ENCODE data around the gene SH3BP4. TPM values are rescaled to one million over a fixed set of nuclear protein-coding genes. Genes with fewer than 3 reads are reported as not detected.

SH3BP4 gene
- total and polyA plus RNA-seq, 10 of the 15 experiments (the other 5 are each of a cell fraction or from before 2014, with no cell fraction given) = 0.03 to 0.36 TPM; not detected in 8

GRCh38 chr2:234980451-234981187 lies 28.8 kb downstream of the SH3BP4 start:
- no peak for ATAC-seq
- ChIA-PET CTCF (no interaction called here), POLR2A (no interaction called here), SMC1A (ENCODE audit: uncharacterized antibody, unreplicated experiment) (no interaction called here), RAD21 (ENCODE audit: unreplicated experiment) (no interaction called here)
- H3K79me2 ChIP-seq (ENCODE audit: control insufficient read depth, insufficient read depth, low read length) = no peaks in the 10 kb centered on the region
- FAIRE-seq = no peak
- H3K9me3 ChIP-seq (replicated peaks; ENCODE audit: control insufficient read depth, insufficient read depth, low read length) = no peaks in the 10 kb centered on the region
- in situ Hi-C loops (cut with MboI) = no loop called here
- WGBS (ENCODE audit: insufficient coverage, insufficient replicate concordance, low lambda C conversion rate, missing lambda C conversion rate) = 22% methylated on average over 14 of the region's 14 CpGs
- no peaks in the 10 kb centered on the region for H3K27me3 ChIP-seq (replicated peaks in 1 of 2; ENCODE audit: control insufficient read depth in 2 of 2, insufficient read depth in 2 of 2, low read length in 1 of 2)
- no peak for TF ChIP-seq GABPA (IDR thresholded peaks at IDR 0.05; ENCODE audit: low read depth)
- no peak overlapping the region for H3K9ac ChIP-seq (ENCODE audit: control insufficient read depth, insufficient read depth, low read length)
- no peaks in the 10 kb centered on the region for H4K20me1 ChIP-seq (ENCODE audit: control insufficient read depth, insufficient read depth)
- intact Hi-C loops (cut with micrococcal nuclease; ENCODE audit: unreplicated experiment) = no loop called here
- no TSS peak for BruUV-seq (replicated peaks)
- no peaks in the 10 kb centered on the region for H3K4me1 ChIP-seq (ENCODE audit: control insufficient read depth, insufficient read depth, low read length)
- no peak overlapping the region for H3K4me2 ChIP-seq (ENCODE audit: control insufficient read depth, insufficient read depth)
- H2AFZ ChIP-seq (ENCODE audit: control insufficient read depth, low read depth, low read length) = no peak overlapping the region
- H3K36me3 ChIP-seq (ENCODE audit: control insufficient read depth in 2 of 2, insufficient read depth in 2 of 2, low read length in 1 of 2) = no peaks in the 10 kb centered on the region
- no peak overlapping the region for H3K4me3 ChIP-seq
- no peak for DNase-seq (ENCODE audit: low read depth, low spot score)
- no peak overlapping the region for H3K27ac ChIP-seq (ENCODE audit: control insufficient read depth, insufficient read depth)

GRCh38 chr2:234981197-234982095 lies 29.6 kb downstream of the SH3BP4 start:
- Histone ChIP-seq H3K4me1 (ENCODE audit: control insufficient read depth, insufficient read depth, low read length) (no peaks in the 10 kb centered on the region), H3K9ac (ENCODE audit: control insufficient read depth, insufficient read depth, low read length) (no peak overlapping the region), H4K20me1 (ENCODE audit: control insufficient read depth, insufficient read depth) (no peaks in the 10 kb centered on the region), H3K36me3 (ENCODE audit: control insufficient read depth in 2 of 2, insufficient read depth in 2 of 2, low read length in 1 of 2) (no peaks in the 10 kb centered on the region), H3K79me2 (ENCODE audit: control insufficient read depth, insufficient read depth, low read length) (no peaks in the 10 kb centered on the region), H2AFZ (ENCODE audit: control insufficient read depth, low read depth, low read length) (no peak overlapping the region), H3K27me3 (replicated peaks in 1 of 2; ENCODE audit: control insufficient read depth in 2 of 2, insufficient read depth in 2 of 2, low read length in 1 of 2) (no peaks in the 10 kb centered on the region), H3K27ac (ENCODE audit: control insufficient read depth, insufficient read depth) (no peak overlapping the region), H3K4me2 (ENCODE audit: control insufficient read depth, insufficient read depth) (no peak overlapping the region), H3K9me3 (replicated peaks; ENCODE audit: control insufficient read depth, insufficient read depth, low read length) (no peaks in the 10 kb centered on the region), H3K4me3 (no peak overlapping the region)
- ChIA-PET CTCF (no interaction called here), SMC1A (ENCODE audit: uncharacterized antibody, unreplicated experiment) (no interaction called here), RAD21 (ENCODE audit: unreplicated experiment) (no interaction called here), POLR2A (no interaction called here)
- DNase-seq (ENCODE audit: low read depth, low spot score) (no peak), ATAC-seq (no peak), FAIRE-seq (no peak)
- in situ Hi-C loops (cut with MboI) = no loop called here
- WGBS (ENCODE audit: insufficient coverage, insufficient replicate concordance, low lambda C conversion rate, missing lambda C conversion rate) = 49% methylated on average over 26 of the region's 26 CpGs
- no TSS peak for BruUV-seq (replicated peaks)
- intact Hi-C loops (cut with micrococcal nuclease; ENCODE audit: unreplicated experiment) = no loop called here
- TF ChIP-seq CHD1 (IDR thresholded peaks at IDR 0.05; ENCODE audit: low read depth, low read length) (no peak), POU2F2 (IDR thresholded peaks at IDR 0.05; ENCODE audit: borderline replicate concordance, low read depth, low read length) (no peak), CTCF (IDR thresholded peaks at IDR 0.05 in 2 of 3, conservative IDR thresholded peaks at IDR 0.05 in 1 of 3; ENCODE audit: control insufficient read depth in 2 of 3, extremely low read depth in 1 of 3, insufficient read depth in 1 of 3, low read depth in 3 of 3, low read length in 3 of 3) (no peak), E2F8 (IDR thresholded peaks at IDR 0.05; ENCODE audit: low read depth, partially characterized antibody) (no peak), BRCA1 (IDR thresholded peaks at IDR 0.05; ENCODE audit: low read depth, low read length) (no peak), NFIC (IDR thresholded peaks at IDR 0.05; ENCODE audit: low read depth, low read length) (no peak)

All from GM12878 (cell line).